Neural progenitor cell (in vitro differentiated cells): ENCODE measurements around the gene TRIM31. TPM values are rescaled to one million over a fixed set of nuclear protein-coding genes. Genes with fewer than 3 reads are reported as not detected.
"Not testable (repeated sequence)": the region's sequence is repeated elsewhere in the genome, so short reads cannot be mapped to it uniquely, and the experiment has no call there.

Source experiments
- DNase-seq: peaks from one replicate; pipeline ENCODE4 v3.0.0-alpha.2; 2016; ENCODE audit warnings: low spot score
- H2AFZ ChIP-seq: fragments of 200-600 bp; sonication (generic); replicated peaks from 2 replicates; pipeline ENCODE4 v1.6.1; 2016; ENCODE audit warnings: antibody characterized with exemption
- H3F3A ChIP-seq: fragments of 200-600 bp; sonication (generic); 2 replicates; pipeline ENCODE4 v1.6.1; 2016; ENCODE audit warnings: antibody characterized with exemption, low read depth
- H3K27ac ChIP-seq: fragments of 200-600 bp; sonication (generic); 2 replicates; pipeline ENCODE4 v1.5.1; 2016; ENCODE audit warnings: mild to moderate bottlenecking
- H3K27me3 ChIP-seq: fragments of 200-600 bp; sonication (generic); 2 replicates; pipeline ENCODE4 v1.6.1; 2016; ENCODE audit warnings: mild to moderate bottlenecking, moderate library complexity
- H3K36me3 ChIP-seq: fragments of 200-600 bp; sonication (generic); 2 replicates; pipeline ENCODE4 v1.5.1; 2016
- H3K4me1 ChIP-seq: fragments of 200-600 bp; sonication (generic); 2 replicates; pipeline ENCODE4 v1.6.1; 2016; ENCODE audit warnings: mixed run types
- H3K4me2 ChIP-seq: fragments of 200-600 bp; sonication (generic); 2 replicates; pipeline ENCODE4 v1.6.1; 2016
- H3K4me3 ChIP-seq: fragments of 200-600 bp; sonication (generic); 2 replicates; pipeline ENCODE4 v1.5.1; 2016
- H3K79me2 ChIP-seq: fragments of 200-600 bp; sonication (generic); 2 replicates; pipeline ENCODE4 v1.6.1; 2016; ENCODE audit warnings: low read depth
- H3K9ac ChIP-seq: fragments of 200-600 bp; sonication (generic); 2 replicates; pipeline ENCODE4 v1.6.1; 2016
- H3K9me3 ChIP-seq: fragments of 200-600 bp; sonication (generic); 2 replicates; pipeline ENCODE4 v1.5.1; 2016; ENCODE audit warnings: low read depth
- H4K20me1 ChIP-seq: fragments of 200-600 bp; sonication (generic); 2 replicates; pipeline ENCODE4 v1.6.1; 2016; ENCODE audit warnings: low read depth
- H3K27ac Mint-ChIP-seq: 3 replicates; pipeline ENCODE4 v1.8.0; 2021; ENCODE audit warnings: mixed read lengths
- H3K27me3 Mint-ChIP-seq: 2 replicates; pipeline ENCODE4 v1.8.0; 2022; ENCODE audit warnings: low read depth, mild to moderate bottlenecking, inconsistent platforms, moderate library complexity, mixed read lengths; ENCODE audit not compliant: insufficient read depth
- H3K36me3 Mint-ChIP-seq: 3 replicates; pipeline ENCODE4 v1.8.0; 2021; ENCODE audit warnings: mixed read lengths
- H3K4me1 Mint-ChIP-seq: 3 replicates; pipeline ENCODE4 v1.8.0; 2021; ENCODE audit warnings: mixed read lengths
- H3K4me3 Mint-ChIP-seq: 3 replicates; pipeline ENCODE4 v1.8.0; 2021; ENCODE audit warnings: mild to moderate bottlenecking, moderate library complexity, mixed read lengths
- H3K9me3 Mint-ChIP-seq: 3 replicates; pipeline ENCODE4 v1.8.0; 2020; ENCODE audit warnings: mixed read lengths
- CTCF ChIP-seq: fragments of 200-600 bp; sonication (generic); IDR thresholded peaks from 2 replicates; pipeline ENCODE4 v1.5.1; 2017; ENCODE audit warnings: antibody characterized with exemption, mild to moderate bottlenecking
- EZH2 ChIP-seq: fragments of 200-600 bp; sonication (generic); IDR thresholded peaks from 2 replicates; pipeline ENCODE4 v1.6.1; 2017; ENCODE audit warnings: antibody characterized with exemption, mild to moderate bottlenecking, moderate library complexity
- EZH2phosphoT487 ChIP-seq: fragments of 200-600 bp; sonication (generic); IDR thresholded peaks from 2 replicates; pipeline ENCODE4 v1.6.1; 2017; ENCODE audit warnings: antibody characterized with exemption
- total RNA-seq: library from RNA; depleted of rRNA; stranded (reverse); fragments of >200 nt; gene quantifications from 2 replicates; pipeline ENCODE4 v1.2.3, GENCODE V29; 2015; ENCODE audit warnings: low replicate concordance

TRIM31 gene
- total RNA-seq, 1 donor from 2014 or later = not detected

GRCh38 chr6:30121446-30122366, 8.8 kb upstream of the TRIM31 start:
- Mint-ChIP-seq H3K36me3 (no peaks in the 10 kb centered on the region), H3K9me3 (no peaks in the 10 kb centered on the region), H3K4me3 (no peak overlapping the region), H3K27ac (no peak overlapping the region), H3K27me3 (peaks cover 23% of the 10 kb centered on the region), H3K4me1 (no peaks in the 10 kb centered on the region)
- Histone ChIP-seq H3K79me2 (no peaks in the 10 kb centered on the region), H3K4me1 (no peaks in the 10 kb centered on the region), H3K27ac (no peak overlapping the region), H3K4me2 (no peak overlapping the region), H4K20me1 (no peaks in the 10 kb centered on the region), H2AFZ (no peak overlapping the region), H3K9ac (no peak overlapping the region), H3K9me3 (no peaks in the 10 kb centered on the region), H3K27me3 (peaks cover 60% of the 10 kb centered on the region), H3K4me3 (no peak overlapping the region), H3F3A (no peaks in the 10 kb centered on the region), H3K36me3 (no peaks in the 10 kb centered on the region)
- DNase-seq = no peak
- TF ChIP-seq CTCF (no peak), EZH2phosphoT487 (no peak), EZH2 (no peak)

DNA sequence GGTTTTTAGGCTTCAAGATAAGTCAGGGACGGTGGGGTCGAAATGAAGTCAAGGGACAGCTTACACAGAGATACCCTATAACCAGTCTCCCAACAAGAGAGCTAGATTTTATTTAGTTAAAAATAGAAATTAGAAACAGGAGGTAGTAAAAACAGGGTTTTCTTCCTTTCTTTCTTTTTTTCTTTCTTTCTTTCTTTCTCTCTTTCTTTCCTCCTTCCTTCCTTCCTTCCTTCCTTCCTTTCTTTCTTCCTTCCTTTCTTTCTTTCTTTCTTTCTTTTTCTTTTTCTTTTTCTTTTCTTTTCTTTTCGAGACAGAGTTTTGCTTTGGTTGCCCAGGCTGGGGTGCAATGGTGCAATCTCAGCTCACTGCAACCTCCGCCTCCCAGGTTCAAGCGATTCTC, 5.8 kb upstream of the TRIM31 start:
- not testable (repeated sequence) for H3K79me2 ChIP-seq, H4K20me1 ChIP-seq, H3K9ac ChIP-seq, H2AFZ ChIP-seq, H3K4me3 Mint-ChIP-seq, H3K4me1 Mint-ChIP-seq, H3K9me3 ChIP-seq, H3K36me3 ChIP-seq, H3K4me2 ChIP-seq, H3K4me1 ChIP-seq, H3K27ac Mint-ChIP-seq, H3K4me3 ChIP-seq, H3F3A ChIP-seq, DNase-seq, H3K27me3 Mint-ChIP-seq, H3K36me3 Mint-ChIP-seq, H3K27ac ChIP-seq, H3K9me3 Mint-ChIP-seq
- H3K27me3 ChIP-seq = peaks cover 60% of the 10 kb centered on the region

- Histone ChIP-seq H3K27me3 (peaks cover 60% of the 10 kb centered on the region), H3K27ac (no peak overlapping the region), H3F3A (no peaks in the 10 kb centered on the region), H3K4me3 (no peak overlapping the region), H3K79me2 (no peaks in the 10 kb centered on the region), H4K20me1 (no peaks in the 10 kb centered on the region), H3K36me3 (no peaks in the 10 kb centered on the region), H2AFZ (no peak overlapping the region), H3K9me3 (no peaks in the 10 kb centered on the region), H3K4me2 (no peak overlapping the region), H3K9ac (no peak overlapping the region), H3K4me1 (no peaks in the 10 kb centered on the region)
- Mint-ChIP-seq H3K36me3 (no peaks in the 10 kb centered on the region), H3K4me3 (no peak overlapping the region), H3K4me1 (no peaks in the 10 kb centered on the region), H3K9me3 (no peaks in the 10 kb centered on the region), H3K27ac (no peak overlapping the region), H3K27me3 (peaks cover 14% of the 10 kb centered on the region)
- no peak for DNase-seq
- TF ChIP-seq EZH2 = no peak
- TF ChIP-seq CTCF = peak; percentile 22
Measured at GRCh38 chr6:30116724-30117123, 3.8 kb upstream of the TRIM31 start.

- Histone ChIP-seq H3K4me3 (no peak overlapping the region), H3K4me2 (no peak overlapping the region), H3K36me3 (no peaks in the 10 kb centered on the region), H3K27me3 (peaks cover 83% of the 10 kb centered on the region), H4K20me1 (no peaks in the 10 kb centered on the region), H3K9ac (no peak overlapping the region), H3K4me1 (no peaks in the 10 kb centered on the region), H3F3A (no peaks in the 10 kb centered on the region), H2AFZ (no peak overlapping the region), H3K27ac (no peak overlapping the region), H3K79me2 (no peaks in the 10 kb centered on the region), H3K9me3 (no peaks in the 10 kb centered on the region)
- Mint-ChIP-seq H3K27ac (no peak overlapping the region), H3K9me3 (no peaks in the 10 kb centered on the region), H3K36me3 (no peaks in the 10 kb centered on the region), H3K4me3 (no peak overlapping the region), H3K4me1 (no peaks in the 10 kb centered on the region), H3K27me3 (peaks cover 21% of the 10 kb centered on the region)
- no peak for TF ChIP-seq EZH2phosphoT487
- TF ChIP-seq EZH2 = no peak
- no peak for TF ChIP-seq CTCF
- DNase-seq = no peak
Measured at GRCh38 chr6:30113841-30114240, 951 bp upstream of the TRIM31 start.
